Trophoblast cell (in vitro differentiated cells and primary cell): Measurements from ENCODE around the gene NPW. TPM values are rescaled to one million over a fixed set of nuclear protein-coding genes. Genes with fewer than 3 reads are reported as not detected.

Source experiments
- DNase-seq, 2 donors: peaks; one replicate each; pipeline ENCODE4 v3.0.0-alpha.2; 2016
- H2AFZ ChIP-seq: 2 replicates; pipeline ENCODE4 v1.6.1; 2013; ENCODE audit warnings: low read length, moderate library complexity, mild to moderate bottlenecking; ENCODE audit not compliant: insufficient read depth, poor library complexity
- H2AK5ac ChIP-seq: 2 replicates; pipeline ENCODE4 v1.6.1; 2013; ENCODE audit warnings: mild to moderate bottlenecking, low read length
- H2BK120ac ChIP-seq: 2 replicates; pipeline ENCODE4 v1.6.1; 2013; ENCODE audit warnings: low read length, mild to moderate bottlenecking, moderate library complexity; ENCODE audit not compliant: insufficient read depth, poor library complexity
- H2BK12ac ChIP-seq: 2 replicates; pipeline ENCODE4 v1.6.1; 2013; ENCODE audit warnings: mild to moderate bottlenecking, low read length, moderate library complexity
- H2BK5ac ChIP-seq: 2 replicates; pipeline ENCODE4 v1.6.1; 2013; ENCODE audit warnings: low read length, low read depth, moderate library complexity, mild to moderate bottlenecking; ENCODE audit not compliant: poor library complexity
- H3K14ac ChIP-seq: 2 replicates; pipeline ENCODE4 v1.6.1; 2013; ENCODE audit warnings: mild to moderate bottlenecking, low read length
- H3K18ac ChIP-seq: 2 replicates; pipeline ENCODE4 v1.6.1; 2013; ENCODE audit warnings: mild to moderate bottlenecking, low read length
- H3K23ac ChIP-seq: 2 replicates; pipeline ENCODE4 v1.6.1; 2013; ENCODE audit warnings: low read length
- H3K27ac ChIP-seq: 2 replicates; pipeline ENCODE4 v1.5.1; 2013; ENCODE audit warnings: low read depth, mild to moderate bottlenecking, inconsistent platforms, low read length, moderate library complexity
- H3K27me3 ChIP-seq: 2 replicates; pipeline ENCODE4 v1.6.1; 2013; ENCODE audit warnings: inconsistent platforms, mild to moderate bottlenecking, low read length, moderate library complexity; ENCODE audit not compliant: insufficient read depth
- H3K36me3 ChIP-seq, 2 experiments: 1 replicate in 1 of 2; 2 replicates in 1 of 2; pipeline ENCODE4 v1.6.1; 2013; ENCODE audit warnings: low read length in 2 of 2, mild to moderate bottlenecking in 2 of 2, moderate library complexity in 1 of 2; ENCODE audit not compliant: insufficient read depth in 2 of 2, control insufficient read depth in 1 of 2
- H3K4ac ChIP-seq: 2 replicates; pipeline ENCODE4 v1.6.1; 2013; ENCODE audit warnings: low read depth, mild to moderate bottlenecking, low read length, moderate library complexity
- H3K4me1 ChIP-seq, 2 experiments: 1 replicate in 1 of 2; 2 replicates in 1 of 2; pipeline ENCODE4 v1.6.1; 2013; ENCODE audit warnings: low read length in 2 of 2, mild to moderate bottlenecking in 2 of 2, moderate library complexity in 1 of 2; ENCODE audit not compliant: insufficient read depth in 2 of 2, control insufficient read depth in 1 of 2
- H3K4me2 ChIP-seq: 2 replicates; pipeline ENCODE4 v1.6.1; 2013; ENCODE audit warnings: inconsistent platforms, mild to moderate bottlenecking, low read length, moderate library complexity
- H3K4me3 ChIP-seq: 2 replicates; pipeline ENCODE4 v1.5.1; 2013; ENCODE audit warnings: mild to moderate bottlenecking, low read depth, low read length, inconsistent platforms
- H3K79me1 ChIP-seq: one replicate; pipeline ENCODE4 v1.6.1; 2013; ENCODE audit warnings: low read length
- H3K79me2 ChIP-seq: 2 replicates; pipeline ENCODE4 v1.6.1; 2013; ENCODE audit warnings: low read length, mild to moderate bottlenecking; ENCODE audit not compliant: control insufficient read depth, insufficient read depth, poor library complexity
- H3K9ac ChIP-seq: 2 replicates; pipeline ENCODE4 v1.6.1; 2013; ENCODE audit warnings: mild to moderate bottlenecking, low read length
- H3K9me3 ChIP-seq: 2 replicates; pipeline ENCODE4 v1.6.1; 2013; ENCODE audit warnings: low read depth, mild to moderate bottlenecking, control low read depth, inconsistent platforms, low read length; ENCODE audit not compliant: insufficient read depth
- H4K12ac ChIP-seq: 2 replicates; pipeline ENCODE4 v1.6.1; 2013; ENCODE audit warnings: low read depth, mild to moderate bottlenecking, low read length, moderate library complexity
- H4K8ac ChIP-seq: 2 replicates; pipeline ENCODE4 v1.6.1; 2013; ENCODE audit warnings: low read depth, mild to moderate bottlenecking, low read length, moderate library complexity
- H4K91ac ChIP-seq: one replicate; pipeline ENCODE4 v1.6.1; 2013; ENCODE audit warnings: low read depth, mild to moderate bottlenecking, low read length, moderate library complexity
- WGBS: extraction: QIAGEN DNeasy Blood & Tissue Kit; methylation state at CpG from one replicate; pipeline ENCODE4 v1.1.7; 2013; ENCODE audit warnings: missing lambda C conversion rate; ENCODE audit not compliant: insufficient read length, insufficient coverage; ENCODE audit errors: extremely low coverage; 5-methylcytosine and 5-hydroxymethylcytosine counted together
- polyA plus RNA-seq: library from polyadenylated mRNA; stranded (reverse); fragments of 200-250 nt; gene quantifications from 2 replicates; pipeline ENCODE4 v1.2.3, GENCODE V29; 2013

The NPW gene
- 0.79 and 0.94 TPM in 2 replicates for polyA plus RNA-seq

- Histone ChIP-seq H3K18ac (no peak within 1 kb of the TSS), H4K8ac (no peak within 1 kb of the TSS), H3K9ac (no peak within 1 kb of the TSS), H2AK5ac (no peak within 1 kb of the TSS), H3K14ac (no peak within 1 kb of the TSS), H3K27ac (no peak within 1 kb of the TSS), H2BK5ac (no peak within 1 kb of the TSS), H3K79me1 (peaks cover 10% of the 10 kb centered on the region), H3K36me3 (no peaks in the 10 kb centered on the region), H3K23ac (no peak within 1 kb of the TSS), H3K27me3 (peaks cover 22% of the 10 kb centered on the region), H3K4me2 (peak within 1 kb of the TSS; percentile 29), H3K79me2 (peaks cover 3% of the 10 kb centered on the region), H2BK12ac (no peak within 1 kb of the TSS), H3K4ac (no peak within 1 kb of the TSS), H2BK120ac (no peak within 1 kb of the TSS), H4K91ac (no peak within 1 kb of the TSS), H3K4me3 (no peak within 1 kb of the TSS), H4K12ac (no peak within 1 kb of the TSS), H2AFZ (no peak within 1 kb of the TSS), H3K4me1 (peaks cover 18 to 21% of the 10 kb centered on the region in 2 experiments), H3K9me3 (peaks cover 2% of the 10 kb centered on the region)
- WGBS, result no CpG with 5 or more reads among the region's 33 CpGs
- DNase-seq, result no peak
Observed at GRCh38 chr16:2019518-2019920, at the start of gene NPW. Gene NPW, plus strand, starts transcription at chr16:2019785.

GRCh38 chr16:1971796-1972489, 47.6 kb upstream of the NPW start, which contains the start of gene TBL3:
Gene TBL3, plus strand, starts transcription at chr16:1972053. Its CDS starts 112 bp downstream, at chr16:1972165.
- Histone ChIP-seq H3K4me3 (peak within 1 kb of the TSS; percentile 90), H3K4ac (peak within 1 kb of the TSS; percentile 76), H3K4me2 (peak within 1 kb of the TSS; percentile 92), H3K23ac (no peak within 1 kb of the TSS), H3K79me1 (peaks cover 7% of the 10 kb centered on the region), H2AFZ (peak within 1 kb of the TSS; percentile 46), H2BK12ac (no peak within 1 kb of the TSS), H4K91ac (peak within 1 kb of the TSS; percentile 89), H3K79me2 (peaks cover 11% of the 10 kb centered on the region), H3K36me3 (peaks cover 29% of the 10 kb centered on the region in 2 experiments), H4K8ac (peak within 1 kb of the TSS; percentile 97), H3K27me3 (no peaks in the 10 kb centered on the region), H2AK5ac (peak within 1 kb of the TSS; percentile 80), H3K27ac (peak within 1 kb of the TSS; percentile 67), H2BK120ac (peak within 1 kb of the TSS; percentile 57), H3K14ac (peak within 1 kb of the TSS; percentile 84), H3K9ac (peak within 1 kb of the TSS; percentile 89), H3K4me1 (peaks cover 10 to 11% of the 10 kb centered on the region in 2 experiments), H2BK5ac (peak within 1 kb of the TSS; percentile 37), H3K9me3 (no peaks in the 10 kb centered on the region), H4K12ac (peak within 1 kb of the TSS; percentile 94), H3K18ac (peak within 1 kb of the TSS; percentile 84)
- WGBS, result no CpG with 5 or more reads among the region's 78 CpGs
- peak; percentile 92 to 99 for DNase-seq

GRCh38 chr16:1972490-1972877, 47.1 kb upstream of the NPW start:
- H3K4me2 ChIP-seq, result peak overlapping the region; percentile 92
- H4K12ac ChIP-seq, result peak overlapping the region; percentile 87
- H3K9ac ChIP-seq, result peak overlapping the region; percentile 89
- H3K4ac ChIP-seq, result peak overlapping the region; percentile 76
- peak overlapping the region; percentile 37 for H2BK5ac ChIP-seq
- peak; percentile 24 to 27 for DNase-seq
- H3K4me1 ChIP-seq, result peaks cover 10 to 11% of the 10 kb centered on the region in 2 experiments
- peak overlapping the region; percentile 90 for H3K4me3 ChIP-seq
- no peak overlapping the region for H3K23ac ChIP-seq
- H4K91ac ChIP-seq, result peak overlapping the region; percentile 87
- peak overlapping the region; percentile 97 for H4K8ac ChIP-seq
- H3K79me2 ChIP-seq, result peaks cover 11% of the 10 kb centered on the region
- peak overlapping the region; percentile 63 for H3K18ac ChIP-seq
- H2BK120ac ChIP-seq, result peak overlapping the region; percentile 8
- no peaks in the 10 kb centered on the region for H3K27me3 ChIP-seq
- H3K14ac ChIP-seq, result peak overlapping the region; percentile 84
- peaks cover 34% of the 10 kb centered on the region in 2 experiments for H3K36me3 ChIP-seq
- H3K9me3 ChIP-seq, result no peaks in the 10 kb centered on the region
- peaks cover 7% of the 10 kb centered on the region for H3K79me1 ChIP-seq
- H2AFZ ChIP-seq, result peak overlapping the region; percentile 46
- peak overlapping the region; percentile 54 for H2AK5ac ChIP-seq
- H2BK12ac ChIP-seq, result no peak overlapping the region
- no peak overlapping the region for H3K27ac ChIP-seq
- no CpG with 5 or more reads among the region's 22 CpGs for WGBS

GRCh38 chr16:1973461-1974156, 46.0 kb upstream of the NPW start:
- Histone ChIP-seq H2AK5ac (no peak overlapping the region), H3K27me3 (no peaks in the 10 kb centered on the region), H4K8ac (no peak overlapping the region), H3K23ac (no peak overlapping the region), H3K18ac (peak overlapping the region; percentile 18), H3K4me3 (no peak overlapping the region), H3K27ac (no peak overlapping the region), H3K4ac (no peak overlapping the region), H3K4me1 (peaks cover 10 to 12% of the 10 kb centered on the region in 2 experiments), H4K12ac (no peak overlapping the region), H2AFZ (no peak overlapping the region), H2BK12ac (no peak overlapping the region), H3K79me2 (peaks cover 11% of the 10 kb centered on the region), H4K91ac (no peak overlapping the region), H3K9me3 (no peaks in the 10 kb centered on the region), H3K9ac (no peak overlapping the region), H2BK120ac (no peak overlapping the region), H3K14ac (no peak overlapping the region), H3K79me1 (peaks cover 7% of the 10 kb centered on the region), H2BK5ac (no peak overlapping the region), H3K4me2 (no peak overlapping the region), H3K36me3 (peaks cover 44 to 45% of the 10 kb centered on the region in 2 experiments)
- DNase-seq, result no peak
- WGBS, result no CpG with 5 or more reads among the region's 16 CpGs
